ENCODE results near the gene ACTR8. TPM values are rescaled to one million over a fixed set of nuclear protein-coding genes. Genes with fewer than 3 reads are reported as not detected.

Gene ACTR8
- total RNA-seq, 1 donor from 2014 or later: 26.0 TPM

GRCh38 chr3:53821631-53822121 lies 60.3 kb downstream of the ACTR8 start:
- no peaks in the 10 kb centered on the region for H3K4me1 ChIP-seq
- TF ChIP-seq CTCF (IDR thresholded peaks at IDR 0.05): no peak
- H3K9me3 ChIP-seq: no peaks in the 10 kb centered on the region
- no peak overlapping the region for H3K4me3 ChIP-seq
- ATAC-seq (peak in 1 of 2 donors; percentile 19), DNase-seq (no peak)
- H3K27me3 ChIP-seq (ENCODE audit: low read depth): no peaks in the 10 kb centered on the region
- peaks cover 32% of the 10 kb centered on the region for H3K36me3 ChIP-seq
- no peak overlapping the region for H3K27ac ChIP-seq
- intact Hi-C loops (cut with DNase I): no loop called here

GRCh38 chr3:53820756-53821580 lies 61.0 kb downstream of the ACTR8 start:
- no peaks in the 10 kb centered on the region for H3K27me3 ChIP-seq (ENCODE audit: low read depth)
- H3K9me3 ChIP-seq: no peaks in the 10 kb centered on the region
- intact Hi-C loops (cut with DNase I): no loop called here
- H3K36me3 ChIP-seq: peaks cover 32% of the 10 kb centered on the region
- H3K4me3 ChIP-seq: no peak overlapping the region
- DNase-seq (no peak), ATAC-seq (no peak)
- no peak overlapping the region for H3K27ac ChIP-seq
- no peak for TF ChIP-seq CTCF (IDR thresholded peaks at IDR 0.05)
- H3K4me1 ChIP-seq: no peaks in the 10 kb centered on the region

- no peak for TF ChIP-seq CTCF (IDR thresholded peaks at IDR 0.05)
- intact Hi-C loops (cut with DNase I): no loop called here
- DNase-seq (no peak), ATAC-seq (no peak)
- H3K27ac ChIP-seq: no peak overlapping the region
- H3K4me1 ChIP-seq: no peaks in the 10 kb centered on the region
- no peak overlapping the region for H3K4me3 ChIP-seq
- H3K36me3 ChIP-seq: peaks cover 35% of the 10 kb centered on the region
- H3K9me3 ChIP-seq: no peaks in the 10 kb centered on the region
- no peaks in the 10 kb centered on the region for H3K27me3 ChIP-seq (ENCODE audit: low read depth)
Observed at GRCh38 chr3:53820084-53820483, 61.9 kb downstream of the ACTR8 start.

- peaks cover 35% of the 10 kb centered on the region for H3K36me3 ChIP-seq
- no peaks in the 10 kb centered on the region for H3K4me1 ChIP-seq
- intact Hi-C loops (cut with DNase I): no loop called here
- no peak for DNase-seq
- no peak for TF ChIP-seq CTCF (IDR thresholded peaks at IDR 0.05)
- no peaks in the 10 kb centered on the region for H3K9me3 ChIP-seq
- no peaks in the 10 kb centered on the region for H3K27me3 ChIP-seq (ENCODE audit: low read depth)
- no peak overlapping the region for H3K27ac ChIP-seq
- ATAC-seq: no peak
- H3K4me3 ChIP-seq: no peak overlapping the region
Observed at GRCh38 chr3:53819163-53819868, 62.6 kb downstream of the ACTR8 start.

- peak in 1 of 2 donors; percentile 11 for ATAC-seq
- no peak overlapping the region for H3K27ac ChIP-seq
- no peaks in the 10 kb centered on the region for H3K4me1 ChIP-seq
- H3K36me3 ChIP-seq: peaks cover 35% of the 10 kb centered on the region
- TF ChIP-seq CTCF (IDR thresholded peaks at IDR 0.05): no peak
- no peak overlapping the region for H3K4me3 ChIP-seq
- DNase-seq: no peak
- no peaks in the 10 kb centered on the region for H3K27me3 ChIP-seq (ENCODE audit: low read depth)
- no peaks in the 10 kb centered on the region for H3K9me3 ChIP-seq
- intact Hi-C loops (cut with DNase I): no loop called here
Observed at GRCh38 chr3:53818221-53819162, 63.5 kb downstream of the ACTR8 start.

Measured in lower lobe of right lung (tissue), 2 donors.